H9 (cell line): ENCODE data around the gene COMT. TPM values are rescaled to one million over a fixed set of nuclear protein-coding genes. Genes with fewer than 3 reads are reported as not detected.

ENCODE experiments used
- DNase-seq: peaks from one replicate; pipeline ENCODE4 v3.0.0-alpha.2; 2017
- H2AFZ ChIP-seq: one replicate; pipeline ENCODE4 v1.6.1; 2013; ENCODE audit warnings: mild to moderate bottlenecking, low read length, control low read depth, moderate library complexity
- H2AK5ac ChIP-seq: 2 replicates; pipeline ENCODE4 v1.6.1; 2013; ENCODE audit warnings: low read length, control low read depth, mixed read lengths; ENCODE audit not compliant: insufficient read length
- H2BK120ac ChIP-seq: one replicate; pipeline ENCODE4 v1.6.1; 2013; ENCODE audit warnings: low read depth, mild to moderate bottlenecking, low read length, control low read depth, inconsistent platforms; ENCODE audit not compliant: poor library complexity, severe bottlenecking
- H2BK12ac ChIP-seq: 2 replicates; pipeline ENCODE4 v1.6.1; 2013; ENCODE audit warnings: low read length, control low read depth, mixed read lengths, low read depth; ENCODE audit not compliant: insufficient read length
- H2BK15ac ChIP-seq: 2 replicates; pipeline ENCODE4 v1.6.1; 2013; ENCODE audit warnings: low read depth, low read length, control low read depth
- H2BK20ac ChIP-seq: one replicate; pipeline ENCODE4 v1.6.1; 2013; ENCODE audit warnings: low read depth, mild to moderate bottlenecking, low read length, control low read depth, inconsistent platforms; ENCODE audit not compliant: poor library complexity, severe bottlenecking
- H2BK5ac ChIP-seq: 2 replicates; pipeline ENCODE4 v1.6.1; 2013; ENCODE audit warnings: low read length, control low read depth, mixed read lengths; ENCODE audit not compliant: insufficient read length
- H3K14ac ChIP-seq: 2 replicates; pipeline ENCODE4 v1.6.1; 2013; ENCODE audit warnings: low read length, control low read depth; ENCODE audit not compliant: insufficient read depth
- H3K18ac ChIP-seq: 2 replicates; pipeline ENCODE4 v1.6.1; 2013; ENCODE audit warnings: low read depth, mild to moderate bottlenecking, mixed read lengths, low read length, control low read depth; ENCODE audit not compliant: insufficient read length
- H3K23ac ChIP-seq: 2 replicates; pipeline ENCODE4 v1.6.1; 2013; ENCODE audit warnings: low read length, control low read depth, mixed read lengths, low read depth; ENCODE audit not compliant: insufficient read length
- H3K23me2 ChIP-seq: 2 replicates; pipeline ENCODE4 v1.6.1; 2013; ENCODE audit warnings: low read depth, mild to moderate bottlenecking, mixed read lengths, low read length, control low read depth; ENCODE audit not compliant: insufficient read length, poor library complexity, severe bottlenecking
- H3K27ac ChIP-seq: 2 replicates; pipeline ENCODE4 v1.5.1; 2013; ENCODE audit warnings: low read length, control low read depth, mixed read lengths, low read depth; ENCODE audit not compliant: insufficient read length
- H3K27me3 ChIP-seq: 2 replicates; pipeline ENCODE4 v1.6.1; 2013; ENCODE audit warnings: low read length, control low read depth, inconsistent platforms; ENCODE audit not compliant: insufficient read depth
- H3K4ac ChIP-seq: 2 replicates; pipeline ENCODE4 v1.6.1; 2013; ENCODE audit warnings: low read depth, mild to moderate bottlenecking, control low read depth, inconsistent platforms, low read length, moderate library complexity
- H3K4me1 ChIP-seq: 2 replicates; pipeline ENCODE4 v1.6.1; 2013; ENCODE audit warnings: low read length, control low read depth, inconsistent platforms; ENCODE audit not compliant: insufficient read depth
- H3K4me2 ChIP-seq: 2 replicates; pipeline ENCODE4 v1.6.1; 2013; ENCODE audit warnings: low read length, control low read depth, mixed read lengths; ENCODE audit not compliant: insufficient read length, insufficient read depth
- H3K56ac ChIP-seq: 2 replicates; pipeline ENCODE4 v1.6.1; 2013; ENCODE audit warnings: low read depth, mild to moderate bottlenecking, mixed read lengths, low read length, control low read depth; ENCODE audit not compliant: insufficient read length
- H3K79me1 ChIP-seq: 2 replicates; pipeline ENCODE4 v1.6.1; 2013; ENCODE audit warnings: low read depth, mild to moderate bottlenecking, moderate library complexity, low read length, control low read depth, inconsistent platforms; ENCODE audit not compliant: insufficient read depth, poor library complexity, severe bottlenecking
- H3K79me2 ChIP-seq: 2 replicates; pipeline ENCODE4 v1.6.1; 2013; ENCODE audit warnings: low read length, control low read depth, inconsistent platforms; ENCODE audit not compliant: insufficient read depth
- H3K9ac ChIP-seq: 2 replicates; pipeline ENCODE4 v1.6.1; 2013; ENCODE audit warnings: low read length, control low read depth, mixed read lengths; ENCODE audit not compliant: insufficient read length; ENCODE audit errors: extremely low read depth
- H3K9me3 ChIP-seq: one replicate; pipeline ENCODE4 v1.6.1; 2013; ENCODE audit warnings: low read depth, low read length, inconsistent platforms; ENCODE audit not compliant: control insufficient read depth
- H3T11ph ChIP-seq: one replicate; pipeline ENCODE4 v1.6.1; 2013; ENCODE audit warnings: mild to moderate bottlenecking, low read length, control low read depth, inconsistent platforms
- H4K20me1 ChIP-seq: one replicate; pipeline ENCODE4 v1.6.1; 2013; ENCODE audit not compliant: control insufficient read depth, insufficient read length, insufficient read depth
- H4K5ac ChIP-seq: 2 replicates; pipeline ENCODE4 v1.6.1; 2013; ENCODE audit warnings: low read depth, mild to moderate bottlenecking, mixed read lengths, low read length, control low read depth; ENCODE audit not compliant: insufficient read length
- H4K8ac ChIP-seq: replicated peaks from 2 replicates; pipeline ENCODE4 v1.6.1; 2013; ENCODE audit warnings: low read length, control low read depth, mixed read lengths, low read depth; ENCODE audit not compliant: insufficient read length
- H4K91ac ChIP-seq: 2 replicates; pipeline ENCODE4 v1.6.1; 2013; ENCODE audit warnings: low read depth, mild to moderate bottlenecking, moderate library complexity, mixed read lengths, low read length, control low read depth; ENCODE audit not compliant: insufficient read length
- H3K27ac Mint-ChIP-seq, 3 experiments: 2 replicates in 2 of 3; 3 replicates in 1 of 3; pipeline ENCODE4 v1.8.0; 2020 to 2021; ENCODE audit warnings: mixed read lengths in 3 of 3, mild to moderate bottlenecking in 1 of 3, moderate library complexity in 1 of 3
- H3K27me3 Mint-ChIP-seq: 2 replicates; pipeline ENCODE4 v1.8.0; 2021; ENCODE audit warnings: low read depth, mild to moderate bottlenecking, moderate library complexity, mixed read lengths
- H3K36me3 Mint-ChIP-seq, 3 experiments: 2 replicates in 2 of 3; 3 replicates in 1 of 3; pipeline ENCODE4 v1.8.0; 2020 to 2021; ENCODE audit warnings: low read depth in 3 of 3, mixed read lengths in 3 of 3; ENCODE audit not compliant: insufficient read depth in 1 of 3
- H3K4me1 Mint-ChIP-seq, 2 experiments: 2 replicates each; pipeline ENCODE4 v1.8.0; 2020; ENCODE audit warnings: mixed read lengths in 2 of 2
- H3K4me3 Mint-ChIP-seq, 2 experiments: 2 replicates in 1 of 2; 3 replicates in 1 of 2; pipeline ENCODE4 v1.8.0; 2020 to 2021; ENCODE audit warnings: mild to moderate bottlenecking in 2 of 2, mixed read lengths in 2 of 2, moderate library complexity in 1 of 2
- H3K9me3 Mint-ChIP-seq, 2 experiments: 2 replicates in 1 of 2; 3 replicates in 1 of 2; pipeline ENCODE4 v1.8.0; 2020; ENCODE audit warnings: mild to moderate bottlenecking in 2 of 2, mixed read lengths in 2 of 2, moderate library complexity in 1 of 2
- CTCF ChIP-seq: fragments of 200-600 bp; sonication (generic); conservative IDR thresholded peaks from 3 replicates; pipeline ENCODE4 v1.8.0; 2021; ENCODE audit warnings: antibody characterized with exemption, mild to moderate bottlenecking
- WGBS: extraction: QIAGEN DNeasy Blood & Tissue Kit; methylation state at CpG from one replicate; pipeline ENCODE4 v1.1.7; 2013; ENCODE audit warnings: missing lambda C conversion rate, low lambda C conversion rate, mixed read lengths; ENCODE audit not compliant: insufficient read length; ENCODE audit errors: extremely low coverage; 5-methylcytosine and 5-hydroxymethylcytosine counted together
- total RNA-seq: library from RNA; stranded (reverse); gene quantifications from 2 replicates; pipeline ENCODE4 v1.2.1, GENCODE V29; 2021

COMT gene
- total RNA-seq, 1 experiment from 2014 or later, result 42.2 TPM

GRCh38 chr22:19972652-19973550 is 31.3 kb downstream of the COMT start:
- Histone ChIP-seq H2BK5ac (no peak overlapping the region), H3T11ph (no peak overlapping the region), H2AK5ac (no peak overlapping the region), H3K4me1 (no peaks in the 10 kb centered on the region; the same call in 1 of the 2 replicates), H3K27ac (no peak overlapping the region), H2BK12ac (no peak overlapping the region), H3K4me2 (no peak overlapping the region), H3K18ac (no peak overlapping the region), H3K9ac (no peak overlapping the region), H3K27me3 (no peaks in the 10 kb centered on the region), H3K9me3 (no peaks in the 10 kb centered on the region), H3K4ac (no peak overlapping the region), H4K20me1 (no peaks in the 10 kb centered on the region), H4K5ac (no peak overlapping the region), H2AFZ (no peak overlapping the region), H3K14ac (no peak overlapping the region), H3K56ac (no peak overlapping the region), H3K23me2 (no peaks in the 10 kb centered on the region), H3K79me2 (no peaks in the 10 kb centered on the region), H3K23ac (no peak overlapping the region), H4K8ac (no peak overlapping the region), H2BK15ac (no peak overlapping the region), H2BK120ac (no peak overlapping the region), H2BK20ac (no peak overlapping the region), H3K79me1 (no peaks in the 10 kb centered on the region), H4K91ac (no peak overlapping the region)
- Mint-ChIP-seq H3K36me3 (peaks cover 7 to 38% (median 24%) of the 10 kb centered on the region in 3 experiments), H3K9me3 (no peaks in the 10 kb centered on the region; a peak in 1 of 5 replicates), H3K27ac (no peak overlapping the region), H3K4me1 (peaks cover 11 to 18% of the 10 kb centered on the region in 2 experiments), H3K4me3 (no peak overlapping the region), H3K27me3 (no peaks in the 10 kb centered on the region)
- no CpG with 5 or more reads among the region's 50 CpGs for WGBS
- peak; percentile 50 for DNase-seq
- TF ChIP-seq CTCF, result no peak
